M059J (cell line): Measurements from ENCODE around the gene TFAP2E. TPM values are rescaled to one million over a fixed set of nuclear protein-coding genes. Genes with fewer than 3 reads are reported as not detected.

Source experiments
- DNase-seq: peaks from one replicate; pipeline ENCODE4 v3.0.0-alpha.2; 2012; ENCODE audit warnings: low read depth
- total RNA-seq: library from RNA; depleted of rRNA; stranded (reverse); fragments of >200 nt; shearing (Covaris generic); gene quantifications from 2 replicates; pipeline ENCODE4 v1.2.3, GENCODE V29; 2014

The TFAP2E gene
- total RNA-seq, 1 experiment from 2014 or later = not detected

- no peak for DNase-seq
Observed at GRCh38 chr1:35595684-35596083, 22.6 kb downstream of the TFAP2E start.

GRCh38 chr1:35597870-35598269, 24.8 kb downstream of the TFAP2E start:
- DNase-seq = no peak

DNA sequence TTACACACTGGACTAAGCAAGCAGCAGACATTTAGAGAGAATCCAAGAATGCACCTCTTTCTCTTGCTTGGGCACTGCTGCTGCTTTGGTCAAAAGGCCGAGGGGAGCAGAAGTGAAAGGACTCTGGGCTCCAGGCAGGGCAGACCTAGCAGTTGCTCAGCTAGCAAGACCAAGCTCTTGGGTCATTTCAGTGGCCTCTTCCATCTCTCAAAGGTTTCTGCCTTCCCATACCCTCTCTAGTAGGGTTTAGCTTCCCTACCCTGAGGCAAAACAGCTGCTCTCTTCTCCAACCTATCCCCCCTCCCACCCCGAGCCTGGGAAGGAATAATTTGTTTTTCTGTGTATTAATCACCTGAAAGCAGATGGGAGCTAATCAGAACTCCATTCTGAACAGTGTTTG, 25.8 kb downstream of the TFAP2E start:
- no peak for DNase-seq

GRCh38 chr1:35599411-35599810, 26.3 kb downstream of the TFAP2E start:
- no peak for DNase-seq

GRCh38 chr1:35600593-35600992, 27.5 kb downstream of the TFAP2E start:
- DNase-seq = no peak

DNA sequence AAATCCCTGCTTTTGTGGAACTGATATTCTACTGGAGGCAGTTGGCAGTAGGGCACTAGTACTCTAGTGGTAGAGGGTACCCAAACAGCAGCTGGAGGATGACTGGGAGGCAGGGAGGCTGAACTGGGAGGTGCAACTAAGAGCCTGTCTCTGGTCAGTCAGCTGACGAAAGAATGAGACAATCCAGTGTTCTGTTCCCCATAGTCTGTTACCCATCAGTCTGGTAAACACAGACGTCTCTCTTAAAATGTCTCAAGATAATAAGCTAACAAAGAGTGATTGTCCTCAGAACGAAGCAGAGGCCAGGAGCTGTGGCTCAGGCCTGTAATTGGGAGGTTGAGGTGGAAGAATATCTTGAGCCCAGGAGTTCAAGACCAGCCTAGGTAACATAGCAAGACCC, 30.4 kb downstream of the TFAP2E start:
- DNase-seq = no peak

DNA sequence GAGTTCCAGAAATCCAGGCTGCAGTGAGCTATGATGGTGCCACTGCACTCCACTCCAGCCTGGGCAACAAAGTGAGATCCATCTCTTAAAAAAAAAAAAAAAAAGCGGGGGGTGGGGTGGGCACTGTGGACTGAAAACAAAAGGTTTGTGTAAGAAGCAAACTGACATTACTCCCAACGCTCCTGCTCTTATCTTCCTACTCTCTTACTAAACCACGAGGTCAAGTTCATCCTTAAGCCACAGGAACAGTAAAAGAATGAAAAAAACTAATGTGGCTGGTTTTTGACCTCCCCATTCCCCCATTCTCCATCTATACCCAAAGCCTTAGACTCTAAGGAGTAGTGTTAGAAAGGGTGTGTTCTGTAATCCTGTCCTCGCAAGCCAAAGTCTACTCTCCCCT, 30.8 kb downstream of the TFAP2E start:
- peak; percentile 40 for DNase-seq

DNA sequence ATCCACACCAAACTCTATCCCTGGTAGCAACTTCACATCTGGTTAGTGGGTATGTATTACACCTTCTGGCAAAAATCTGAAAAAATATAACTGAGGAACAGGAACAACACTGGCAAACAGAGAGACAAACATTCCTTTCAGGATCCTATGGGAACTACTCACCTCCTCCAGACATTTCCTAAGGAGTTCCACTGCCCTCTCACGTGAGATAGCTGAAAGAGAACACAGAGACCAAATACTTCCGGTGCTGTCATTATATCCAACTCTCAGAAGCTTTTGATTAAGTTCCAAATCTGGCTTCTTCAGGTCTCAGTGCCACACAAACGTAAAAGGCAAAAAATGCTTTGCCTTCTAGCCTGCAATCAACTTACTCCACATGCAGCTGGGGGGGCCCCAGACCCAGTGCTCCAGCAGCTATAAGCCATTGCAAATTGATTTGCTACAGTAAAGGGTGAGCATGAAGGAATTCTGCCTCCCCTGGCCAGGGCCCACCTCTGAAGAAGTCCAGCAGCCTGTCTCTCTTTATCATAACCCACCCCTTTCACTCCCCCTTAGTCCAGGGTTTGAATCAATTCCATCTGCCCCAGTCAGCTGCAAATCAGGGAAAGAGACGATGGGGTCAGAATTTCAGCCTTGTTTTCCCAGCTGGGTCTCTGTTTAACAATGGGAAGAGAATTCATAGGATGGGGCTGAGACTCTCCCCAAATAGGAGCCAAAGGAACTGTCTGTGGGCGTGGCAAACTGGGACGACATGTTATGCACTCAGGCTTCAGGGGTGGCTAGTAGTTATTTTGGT, 32.2 kb downstream of the TFAP2E start:
- DNase-seq = no peak

DNA sequence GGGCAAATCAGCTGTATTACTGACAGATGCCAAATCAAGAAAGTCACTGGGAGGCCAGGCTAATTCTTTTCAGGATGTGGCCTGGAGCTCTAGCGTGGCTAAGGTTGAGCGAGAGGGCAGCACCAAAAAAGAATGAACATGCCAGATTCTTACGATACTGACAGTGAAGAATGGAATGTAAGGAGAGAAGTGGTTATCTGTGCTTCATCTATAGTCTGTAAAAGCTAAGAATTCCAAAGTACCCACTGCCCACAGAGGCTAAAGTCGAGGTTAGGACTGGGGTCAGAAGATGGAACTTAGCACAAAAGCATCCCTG, 32.7 kb downstream of the TFAP2E start:
- DNase-seq = peak; percentile 90

DNA sequence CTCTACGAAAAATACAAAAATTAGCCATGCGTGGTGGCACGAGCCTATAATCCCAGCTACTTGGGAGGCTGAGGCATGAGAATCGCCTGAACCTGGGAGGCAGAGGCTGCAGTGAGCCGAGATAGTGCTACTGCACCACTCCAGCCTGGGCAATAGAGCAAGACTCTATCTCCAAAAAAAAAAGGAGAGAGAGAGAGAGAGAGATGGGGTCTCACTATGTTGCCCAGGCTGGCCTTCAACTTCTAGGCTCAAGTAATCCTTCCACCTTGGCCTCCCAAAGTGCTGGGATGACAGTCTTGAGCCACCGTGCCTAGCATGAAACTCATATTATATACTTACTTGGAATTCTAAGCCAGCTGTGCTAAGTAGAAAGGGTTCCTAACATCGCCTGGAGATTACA, 38.5 kb downstream of the TFAP2E start:
- no peak for DNase-seq

- DNase-seq = no peak
Observed at GRCh38 chr1:35615440-35615839, 42.3 kb downstream of the TFAP2E start.

- no peak for DNase-seq
Observed at GRCh38 chr1:35619237-35620121, 46.4 kb downstream of the TFAP2E start.

DNA sequence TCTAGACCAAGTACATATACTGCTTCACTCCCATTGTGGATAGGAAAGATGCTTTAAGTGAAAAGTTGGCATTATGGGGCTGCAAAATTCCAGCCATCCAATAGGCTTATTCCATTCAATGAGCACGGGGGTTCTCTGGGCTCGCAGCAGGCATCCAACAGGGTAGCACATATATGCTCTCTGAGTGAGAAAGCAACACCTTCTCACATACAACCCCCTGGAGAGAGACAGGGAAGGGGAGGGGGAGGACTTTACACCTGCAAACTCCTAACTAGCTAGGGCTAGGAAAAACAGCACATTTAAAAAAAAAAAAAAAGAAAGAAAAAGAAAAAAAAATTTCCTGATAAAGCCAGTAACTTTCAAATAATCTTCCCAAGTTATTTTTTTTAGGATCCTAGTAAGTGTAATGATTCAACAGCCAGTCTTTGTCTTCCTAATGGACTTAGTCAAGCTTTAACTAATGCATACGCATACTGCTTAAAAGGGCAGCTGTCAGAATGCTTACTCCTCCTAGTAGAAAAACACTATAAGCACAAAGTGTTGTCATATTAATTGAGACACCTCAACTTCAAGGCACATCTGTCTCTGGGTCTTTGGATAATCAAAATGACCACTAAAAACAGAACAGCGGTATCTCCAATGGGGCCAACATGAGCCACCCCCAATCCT, 49.5 kb downstream of the TFAP2E start:
- DNase-seq = no peak

- DNase-seq = no peak
Observed at GRCh38 chr1:35623832-35624231, 50.7 kb downstream of the TFAP2E start.

- DNase-seq = no peak
Observed at GRCh38 chr1:35629051-35629450, 55.9 kb downstream of the TFAP2E start.

DNA sequence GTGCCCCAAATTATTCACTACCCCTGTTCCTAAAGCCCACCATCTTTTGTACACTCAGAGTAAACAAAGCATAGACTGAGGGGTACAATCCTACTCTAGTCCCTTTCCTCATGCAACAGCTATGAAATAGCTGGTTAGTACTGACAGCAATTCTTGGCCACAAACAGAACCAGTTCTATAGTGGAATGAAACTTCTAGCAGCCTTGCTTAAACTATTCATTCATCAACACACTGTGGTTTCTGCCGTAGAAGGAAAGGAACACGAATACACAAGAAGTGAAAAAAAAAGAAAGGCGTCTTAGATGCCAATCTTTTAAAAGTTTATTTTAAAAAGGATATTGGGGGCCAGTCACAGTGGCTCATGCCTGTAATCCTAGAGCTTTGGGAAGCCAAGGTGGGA, 58.3 kb downstream of the TFAP2E start:
- DNase-seq = no peak

DNA sequence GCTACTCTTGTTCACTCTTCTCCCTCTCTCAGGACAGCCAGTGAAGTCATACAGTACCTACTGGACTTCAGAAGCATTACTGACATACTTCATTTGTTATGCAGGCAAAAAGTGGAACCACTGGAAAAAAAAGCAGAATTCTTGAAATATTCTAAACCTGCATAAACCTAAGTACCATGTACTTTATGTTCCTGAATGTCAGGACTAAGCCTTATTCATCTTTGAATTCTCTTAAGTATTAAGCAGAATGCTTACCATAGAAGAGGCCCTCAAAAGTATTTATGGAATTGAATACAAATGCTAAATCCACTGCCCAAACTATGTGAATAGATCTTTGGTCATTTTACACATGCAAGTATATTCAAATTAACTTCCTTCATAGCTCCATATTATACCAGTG, 60.4 kb downstream of the TFAP2E start:
- DNase-seq = no peak

- DNase-seq = peak; percentile 75
Observed at GRCh38 chr1:35637401-35637809, 64.3 kb downstream of the TFAP2E start.

GRCh38 chr1:35640380-35641232, 67.5 kb downstream of the TFAP2E start:
- DNase-seq = peak; percentile 22

DNA sequence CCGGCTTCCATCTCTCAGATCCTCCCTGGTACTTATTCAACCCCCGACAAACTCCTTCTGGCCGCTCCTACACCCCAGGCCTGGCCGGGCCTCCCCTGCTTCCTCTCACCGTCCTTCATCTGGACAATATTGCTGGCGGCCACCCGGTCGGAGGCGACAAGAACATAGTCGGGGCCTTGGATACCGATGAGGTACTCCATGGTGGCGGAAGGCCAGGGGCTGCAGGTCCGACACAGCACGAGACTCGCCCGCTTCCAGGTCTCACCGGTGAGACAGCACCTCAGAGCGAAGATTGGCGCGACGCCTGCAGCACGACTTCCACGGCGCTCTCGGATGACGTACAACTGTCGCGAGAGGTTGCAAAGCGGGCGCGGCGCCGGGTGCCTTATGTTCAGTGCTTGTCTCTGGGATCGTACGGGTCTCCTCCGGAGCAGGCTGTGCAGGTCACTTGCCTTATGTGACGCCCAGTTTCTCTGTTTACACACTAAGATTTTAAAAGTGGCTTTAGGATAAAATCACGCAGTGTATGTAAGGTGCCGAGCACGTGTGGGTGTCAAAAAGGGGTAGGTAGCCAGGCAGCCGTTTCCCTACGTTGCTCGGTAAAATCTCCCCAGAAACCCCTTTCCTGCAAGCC, 68.2 kb downstream of the TFAP2E start, which contains the start of gene PSMB2:
TSS of gene PSMB2 (minus strand) at position 294 of the 634 bp plus-strand sequence. CDS start at position 200, 94 bp downstream.
- peak; percentile 96 for DNase-seq

GRCh38 chr1:35642471-35642955, 69.4 kb downstream of the TFAP2E start:
- peak; percentile 32 for DNase-seq
